ENCODE measurements around the gene C5AR2.
"Not testable (repeated sequence)": the region's sequence is repeated elsewhere in the genome, so short reads cannot be mapped to it uniquely, and the experiment has no call there.

C5AR2 gene

GRCh38 chr19:47365455-47365854 is 33.5 kb downstream of the C5AR2 start:
- not testable (repeated sequence) for DNase-seq

GRCh38 chr19:47370045-47370611 is 38.2 kb downstream of the C5AR2 start:
- no peak for DNase-seq

- DNase-seq = no peak
These were observed 39.3 kb downstream of the C5AR2 start for GRCh38 chr19:47371261-47371660.

- DNase-seq = no peak
These were observed 40.6 kb downstream of the C5AR2 start for GRCh38 chr19:47372603-47373002.

- DNase-seq = no peak
These were observed 41.6 kb downstream of the C5AR2 start for GRCh38 chr19:47373246-47374240.

- no peak for DNase-seq
These were observed 43.1 kb downstream of the C5AR2 start for GRCh38 chr19:47374876-47375693.

GRCh38 chr19:47375694-47376588 is 44.0 kb downstream of the C5AR2 start:
- DNase-seq = no peak

GRCh38 chr19:47376589-47377144 is 44.7 kb downstream of the C5AR2 start:
- no peak for DNase-seq

GRCh38 chr19:47377208-47377701 is 45.3 kb downstream of the C5AR2 start:
- DNase-seq = no peak

- DNase-seq = no peak
These were observed 45.8 kb downstream of the C5AR2 start for GRCh38 chr19:47377801-47378200.

- DNase-seq = no peak
These were observed 46.3 kb downstream of the C5AR2 start for GRCh38 chr19:47378246-47378645.

GRCh38 chr19:47379381-47379938 is 47.5 kb downstream of the C5AR2 start:
- DNase-seq = no peak

- DNase-seq = no peak
These were observed 48.6 kb downstream of the C5AR2 start for GRCh38 chr19:47380559-47380958.

GRCh38 chr19:47381121-47381520 is 49.1 kb downstream of the C5AR2 start:
- DNase-seq = no peak

GRCh38 chr19:47381653-47382279 is 49.8 kb downstream of the C5AR2 start:
- no peak for DNase-seq

GRCh38 chr19:47383890-47384289 is 51.9 kb downstream of the C5AR2 start:
- DNase-seq = not testable (repeated sequence)

- not testable (repeated sequence) for DNase-seq
These were observed 52.6 kb downstream of the C5AR2 start for GRCh38 chr19:47384533-47384932.

GRCh38 chr19:47386582-47386981 is 54.6 kb downstream of the C5AR2 start:
- DNase-seq = not testable (repeated sequence)

- DNase-seq = not testable (repeated sequence)
These were observed 55.6 kb downstream of the C5AR2 start for GRCh38 chr19:47387623-47388022.

- not testable (repeated sequence) for DNase-seq
These were observed 56.7 kb downstream of the C5AR2 start for GRCh38 chr19:47388721-47389120.

GRCh38 chr19:47389150-47389556 is 57.2 kb downstream of the C5AR2 start:
- no peak for DNase-seq
